SK-N-MC (cell line): ENCODE data around the gene SHISAL1.
A peak's percentile ranks its signal among the peaks of the same experiment; 100 is the strongest.

Experiments
- DNase-seq: peaks from one replicate; pipeline ENCODE4 v3.0.0-alpha.2; 2011; ENCODE audit warnings: low read depth, low spot score
- H3K27ac ChIP-seq: fragments of 200-600 bp; sonication (generic); 2 replicates; pipeline ENCODE4 v1.5.1; 2016; ENCODE audit warnings: mixed run types
- H3K36me3 ChIP-seq: fragments of 200-600 bp; sonication (generic); 2 replicates; pipeline ENCODE4 v1.6.1; 2017; ENCODE audit warnings: antibody characterized with exemption, low read length, mixed read lengths; ENCODE audit not compliant: insufficient read depth
- H3K4me3 ChIP-seq: fragments of 200-600 bp; sonication (generic); 2 replicates; pipeline ENCODE4 v1.5.1; 2016
- H3K9ac ChIP-seq: fragments of 200-600 bp; sonication (generic); 2 replicates; pipeline ENCODE4 v1.8.0; 2017; ENCODE audit warnings: mixed run types, mixed read lengths; ENCODE audit not compliant: insufficient read length
- H3K9me3 ChIP-seq: fragments of 200-600 bp; sonication (generic); 2 replicates; pipeline ENCODE4 v1.6.1; 2017; ENCODE audit warnings: low read depth, mild to moderate bottlenecking, antibody characterized with exemption, low read length, moderate library complexity, mixed read lengths
- EZH2 ChIP-seq: fragments of 200-600 bp; sonication (generic); IDR thresholded peaks from one replicate; pipeline ENCODE4 v1.6.1; 2017; ENCODE audit warnings: antibody characterized with exemption
- FOXP2 ChIP-seq: optimal IDR thresholded peaks from 2 replicates; pipeline ENCODE3; 2011; ENCODE audit warnings: mild to moderate bottlenecking, moderate library complexity; ENCODE audit not compliant: insufficient read depth; ENCODE audit errors: extremely low read length, control extremely low read depth
- POLR2AphosphoS5 ChIP-seq: IDR thresholded peaks from 2 replicates; pipeline ENCODE4 v1.6.1; 2012; ENCODE audit warnings: mild to moderate bottlenecking, low read depth, low read length, borderline replicate concordance

The SHISAL1 gene

DNA sequence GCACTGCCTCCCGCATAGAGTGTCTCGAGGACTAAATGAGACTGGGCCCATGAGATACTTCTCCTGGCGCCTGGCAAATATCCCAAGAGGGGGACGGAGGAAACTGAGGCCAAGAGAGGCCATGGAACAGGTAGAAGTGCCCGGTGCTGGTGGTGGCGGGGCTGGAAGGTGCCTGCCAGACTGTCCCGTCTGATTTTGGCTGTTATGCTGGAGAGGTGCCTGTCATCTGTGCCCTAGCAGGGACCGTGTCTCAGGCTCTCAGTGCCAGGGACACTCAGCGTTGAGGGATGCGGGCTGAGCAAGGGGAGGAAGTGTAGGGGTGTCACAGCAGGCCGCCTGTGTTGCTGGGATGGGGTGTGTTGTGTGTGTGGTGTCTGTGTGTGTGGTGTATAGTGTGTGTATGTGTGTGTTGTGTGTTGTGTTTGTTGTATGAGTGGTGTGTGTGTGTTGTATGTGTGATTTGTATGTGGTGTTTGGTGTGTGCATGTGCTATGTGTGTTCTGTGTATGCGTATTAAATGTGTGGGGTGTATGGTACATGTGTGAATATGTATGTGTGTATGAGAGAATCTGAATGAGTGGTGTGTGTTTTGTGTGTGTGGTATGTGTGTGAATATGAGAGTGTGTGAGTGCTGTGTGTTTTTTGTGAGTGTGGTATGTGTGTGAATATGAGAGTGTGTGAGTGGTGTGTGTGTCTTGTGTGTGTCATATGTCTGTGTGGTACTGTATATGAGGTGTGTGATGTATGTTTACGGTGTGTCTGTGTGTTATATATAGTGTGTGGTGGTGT lies 21.3 kb upstream of the SHISAL1 start:
- no peak overlapping the region for H3K9ac ChIP-seq
- H3K27ac ChIP-seq = no peak overlapping the region
- H3K36me3 ChIP-seq = no peaks in the 10 kb centered on the region

GRCh38 chr22:44332946-44333345 lies 20.2 kb upstream of the SHISAL1 start:
- TF ChIP-seq FOXP2 (no peak), POLR2AphosphoS5 (no peak)
- H3K27ac ChIP-seq = no peak overlapping the region
- no peaks in the 10 kb centered on the region for H3K9me3 ChIP-seq
- H3K9ac ChIP-seq = no peak overlapping the region
- DNase-seq = no peak
- H3K36me3 ChIP-seq = no peaks in the 10 kb centered on the region
- no peak overlapping the region for H3K4me3 ChIP-seq

More for the DNA sequence above, 21.3 kb upstream of the SHISAL1 start:
- DNase-seq = no peak
- H3K9me3 ChIP-seq = no peaks in the 10 kb centered on the region
- TF ChIP-seq POLR2AphosphoS5 (no peak), EZH2 (no peak), FOXP2 (no peak)
- no peak overlapping the region for H3K4me3 ChIP-seq

DNA sequence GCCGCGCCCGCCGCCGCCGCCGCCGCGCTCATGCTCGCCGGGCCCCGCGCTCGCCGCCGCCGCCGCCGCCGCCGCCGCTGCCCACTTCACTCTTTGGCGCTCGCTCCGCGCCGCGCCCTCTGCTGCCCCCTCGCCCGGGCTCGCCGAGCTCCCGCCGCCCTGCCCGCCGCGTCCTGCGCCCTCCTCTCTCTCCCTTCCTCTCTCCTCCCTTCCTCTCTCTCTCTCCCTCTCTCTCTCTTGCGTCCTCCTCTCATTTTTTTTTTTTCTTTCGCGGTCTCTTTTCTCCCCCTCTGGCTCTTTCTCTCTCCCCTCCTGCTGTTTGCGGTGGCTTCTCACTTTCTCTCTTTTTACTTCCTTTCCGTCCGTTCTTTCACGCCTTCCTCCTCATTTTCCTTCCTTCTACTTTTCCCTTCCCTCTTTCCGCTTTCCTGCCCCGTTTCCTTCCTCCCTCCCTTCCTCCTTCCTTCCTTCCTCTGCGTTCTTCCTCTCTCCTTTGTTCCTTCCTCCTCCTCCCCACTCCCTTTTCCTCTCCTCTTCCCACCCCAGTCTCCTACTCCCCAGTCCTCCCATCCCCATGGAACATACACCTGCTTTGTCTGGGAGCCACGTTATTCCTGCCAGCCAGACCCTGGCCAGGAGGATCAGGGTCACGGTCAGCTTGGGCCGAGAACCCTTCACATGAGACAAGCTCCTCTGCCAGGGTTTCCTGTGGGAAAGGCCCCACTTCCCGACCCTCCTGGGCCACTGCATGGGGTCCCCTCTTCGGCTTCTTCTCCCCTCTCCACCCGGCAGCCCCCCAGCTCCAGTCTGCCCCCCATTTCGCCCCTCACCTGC lies 19.3 kb upstream of the SHISAL1 start:
- peak overlapping the region; percentile 77 for H3K4me3 ChIP-seq
- no peak overlapping the region for H3K27ac ChIP-seq
- DNase-seq = no peak
- H3K9me3 ChIP-seq = no peaks in the 10 kb centered on the region
- H3K36me3 ChIP-seq = no peaks in the 10 kb centered on the region
- H3K9ac ChIP-seq = peak overlapping the region; percentile 57
- no peak for TF ChIP-seq FOXP2
- no peak for TF ChIP-seq POLR2AphosphoS5
- TF ChIP-seq EZH2 = no peak

DNA sequence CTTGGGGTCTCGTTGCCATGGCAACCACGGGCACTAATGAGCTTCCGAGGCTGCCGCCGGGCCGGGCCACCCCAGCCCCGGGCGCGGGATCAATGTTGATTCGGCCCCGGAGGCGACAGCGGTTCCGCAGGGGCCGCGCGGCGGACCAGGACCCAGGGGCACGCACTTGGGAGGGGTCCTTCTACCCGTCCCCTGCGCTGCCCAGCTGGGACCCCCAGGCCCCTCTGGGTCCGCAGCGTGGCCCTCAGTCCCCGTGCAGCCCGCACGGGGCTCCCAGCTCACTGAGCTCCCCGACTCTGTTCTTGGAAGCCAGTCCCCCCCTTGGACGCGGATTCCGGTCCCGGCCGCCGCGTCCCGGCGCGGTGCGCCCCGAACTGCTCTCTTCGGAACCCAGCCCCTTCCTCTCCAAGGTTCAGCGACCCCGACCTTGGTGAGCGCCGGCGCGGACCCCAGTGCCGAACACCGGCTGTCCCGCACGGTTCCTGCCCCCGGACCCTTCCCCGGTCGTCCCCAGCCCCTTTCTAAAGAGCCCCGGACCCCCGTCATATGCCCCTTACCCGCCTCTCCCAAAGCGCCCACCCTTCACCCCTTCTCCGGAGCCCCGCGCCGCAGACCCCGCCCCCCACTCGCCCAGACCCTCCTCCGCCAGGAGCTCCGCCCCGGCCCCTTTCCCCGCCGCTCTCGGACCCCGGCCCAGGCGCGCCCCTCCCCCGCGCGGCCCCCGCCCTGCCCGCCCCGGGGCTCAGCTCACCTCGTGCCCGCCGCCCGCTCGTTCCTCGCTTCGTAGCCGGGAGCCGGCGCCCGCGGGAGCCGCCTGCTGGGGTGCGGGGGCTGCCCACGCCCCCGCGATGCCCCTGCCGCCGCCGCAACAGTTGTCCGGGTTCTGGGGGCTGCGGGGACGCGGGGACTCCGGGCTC lies 18.3 kb upstream of the SHISAL1 start:
- H3K36me3 ChIP-seq = no peaks in the 10 kb centered on the region
- H3K27ac ChIP-seq = no peak overlapping the region
- DNase-seq = no peak
- peak overlapping the region; percentile 69 for H3K4me3 ChIP-seq
- TF ChIP-seq FOXP2 (no peak), EZH2 (no peak), POLR2AphosphoS5 (no peak)
- H3K9me3 ChIP-seq = no peaks in the 10 kb centered on the region
- no peak overlapping the region for H3K9ac ChIP-seq

GRCh38 chr22:44330188-44330743 lies 17.5 kb upstream of the SHISAL1 start:
- H3K9me3 ChIP-seq = no peaks in the 10 kb centered on the region
- H3K9ac ChIP-seq = no peak overlapping the region
- H3K36me3 ChIP-seq = no peaks in the 10 kb centered on the region
- no peak overlapping the region for H3K4me3 ChIP-seq
- no peak for DNase-seq
- H3K27ac ChIP-seq = no peak overlapping the region
- TF ChIP-seq POLR2AphosphoS5 (no peak), EZH2 (no peak), FOXP2 (no peak)

- TF ChIP-seq EZH2 (no peak), POLR2AphosphoS5 (no peak), FOXP2 (no peak)
- DNase-seq = no peak
- no peaks in the 10 kb centered on the region for H3K9me3 ChIP-seq
- H3K27ac ChIP-seq = no peak overlapping the region
- no peak overlapping the region for H3K4me3 ChIP-seq
- no peak overlapping the region for H3K9ac ChIP-seq
- H3K36me3 ChIP-seq = no peaks in the 10 kb centered on the region
These were observed 16.5 kb upstream of the SHISAL1 start for GRCh38 chr22:44329179-44329796.

DNA sequence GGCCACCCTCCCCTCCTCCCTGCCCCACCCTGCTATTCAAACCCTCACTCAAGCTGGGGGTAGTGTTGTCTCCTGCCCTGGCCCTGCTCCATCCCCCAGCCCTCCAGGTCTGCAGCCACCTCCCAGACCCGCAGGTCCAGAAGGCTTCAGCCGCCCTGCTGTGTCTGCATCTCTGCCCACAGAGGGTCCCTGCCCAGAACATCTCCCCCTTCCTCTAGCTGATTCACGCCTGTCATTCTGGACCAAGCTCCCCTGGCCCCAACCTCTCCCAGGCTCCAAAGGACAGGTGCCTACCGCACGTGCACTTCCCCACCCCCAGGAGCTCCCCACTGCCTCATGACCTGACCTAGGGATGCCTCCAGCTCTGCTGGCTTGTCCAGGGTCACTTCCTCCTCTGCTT lies 16.0 kb upstream of the SHISAL1 start:
- TF ChIP-seq EZH2 (no peak), POLR2AphosphoS5 (no peak), FOXP2 (no peak)
- Histone ChIP-seq H3K9me3 (no peaks in the 10 kb centered on the region), H3K9ac (no peak overlapping the region), H3K4me3 (no peak overlapping the region), H3K36me3 (no peaks in the 10 kb centered on the region), H3K27ac (no peak overlapping the region)
- no peak for DNase-seq
